Measurements from ENCODE around the gene IGFBP5.

DNA sequence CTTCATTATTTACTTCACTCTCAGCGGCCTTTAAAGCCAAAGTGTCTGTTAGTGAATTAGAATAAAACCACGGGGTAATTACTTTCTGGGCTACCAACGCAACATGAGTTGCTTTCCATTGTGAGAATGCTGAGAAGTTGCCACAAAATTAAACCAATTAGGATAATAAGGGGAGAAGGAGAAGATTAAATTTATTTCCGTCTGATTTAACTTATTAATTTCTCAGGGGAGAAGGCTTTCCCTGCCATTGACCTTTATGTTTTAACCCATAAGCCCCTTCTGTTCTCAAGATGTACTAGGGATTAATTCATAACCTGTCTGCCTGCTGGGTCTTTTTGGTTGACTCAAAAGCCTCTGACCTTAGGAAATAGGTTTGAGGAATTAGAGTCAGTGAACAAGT lies 42.3 kb upstream of the IGFBP5 start:
- TF ChIP-seq, protein P1, sequence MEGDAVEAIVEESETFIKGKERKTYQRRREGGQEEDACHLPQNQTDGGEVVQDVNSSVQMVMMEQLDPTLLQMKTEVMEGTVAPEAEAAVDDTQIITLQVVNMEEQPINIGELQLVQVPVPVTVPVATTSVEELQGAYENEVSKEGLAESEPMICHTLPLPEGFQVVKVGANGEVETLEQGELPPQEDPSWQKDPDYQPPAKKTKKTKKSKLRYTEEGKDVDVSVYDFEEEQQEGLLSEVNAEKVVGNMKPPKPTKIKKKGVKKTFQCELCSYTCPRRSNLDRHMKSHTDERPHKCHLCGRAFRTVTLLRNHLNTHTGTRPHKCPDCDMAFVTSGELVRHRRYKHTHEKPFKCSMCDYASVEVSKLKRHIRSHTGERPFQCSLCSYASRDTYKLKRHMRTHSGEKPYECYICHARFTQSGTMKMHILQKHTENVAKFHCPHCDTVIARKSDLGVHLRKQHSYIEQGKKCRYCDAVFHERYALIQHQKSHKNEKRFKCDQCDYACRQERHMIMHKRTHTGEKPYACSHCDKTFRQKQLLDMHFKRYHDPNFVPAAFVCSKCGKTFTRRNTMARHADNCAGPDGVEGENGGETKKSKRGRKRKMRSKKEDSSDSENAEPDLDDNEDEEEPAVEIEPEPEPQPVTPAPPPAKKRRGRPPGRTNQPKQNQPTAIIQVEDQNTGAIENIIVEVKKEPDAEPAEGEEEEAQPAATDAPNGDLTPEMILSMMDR (IDR thresholded peaks at IDR 0.05): no peak
- TF ChIP-seq POLR2A (IDR thresholded peaks at IDR 0.05) (no peak), POLR2AphosphoS5 (IDR thresholded peaks at IDR 0.05) (no peak)
